NCI-H460 (cell line): Measurements from ENCODE around the gene SYCN. TPM values are rescaled to one million over a fixed set of nuclear protein-coding genes. Genes with fewer than 3 reads are reported as not detected.

Experiments used
- DNase-seq: peaks from one replicate; pipeline ENCODE4 v3.0.0-alpha.2; 2016; ENCODE audit warnings: low read depth; ENCODE audit errors: extremely low read depth
- total RNA-seq: library from RNA; depleted of rRNA; stranded (reverse); fragments of >200 nt; shearing (Covaris generic); gene quantifications from 2 replicates; pipeline ENCODE4 v1.2.3, GENCODE V29; 2014

The SYCN gene
- total RNA-seq, 1 experiment from 2014 or later: not detected

- DNase-seq: no peak
Measured at GRCh38 chr19:39173502-39173991, 30.5 kb downstream of the SYCN start.

GRCh38 chr19:39172700-39173501 lies 31.2 kb downstream of the SYCN start:
- DNase-seq: no peak

GRCh38 chr19:39171479-39172465 lies 32.3 kb downstream of the SYCN start:
- DNase-seq: no peak

GRCh38 chr19:39170386-39171231 lies 33.5 kb downstream of the SYCN start:
- no peak for DNase-seq

GRCh38 chr19:39169143-39169810 lies 34.8 kb downstream of the SYCN start:
- DNase-seq: no peak

- DNase-seq: no peak
Measured at GRCh38 chr19:39168258-39169142, 35.6 kb downstream of the SYCN start.

GRCh38 chr19:39167461-39168257 lies 36.4 kb downstream of the SYCN start:
- DNase-seq: no peak

- DNase-seq: no peak
Measured at GRCh38 chr19:39166571-39167391, 37.3 kb downstream of the SYCN start.

- DNase-seq: no peak
Measured at GRCh38 chr19:39165857-39166256, 38.2 kb downstream of the SYCN start.

- no peak for DNase-seq
Measured at GRCh38 chr19:39164289-39164688, 39.8 kb downstream of the SYCN start.

- no peak for DNase-seq
Measured at GRCh38 chr19:39163621-39164020, 40.4 kb downstream of the SYCN start.

GRCh38 chr19:39162441-39163043 lies 41.5 kb downstream of the SYCN start:
- DNase-seq: no peak

- no peak for DNase-seq
Measured at GRCh38 chr19:39160889-39161672, 43.0 kb downstream of the SYCN start.

GRCh38 chr19:39160523-39160861 lies 43.6 kb downstream of the SYCN start:
- DNase-seq: no peak

- no peak for DNase-seq
Measured at GRCh38 chr19:39158646-39159260, 45.3 kb downstream of the SYCN start.

- no peak for DNase-seq
Measured at GRCh38 chr19:39157997-39158389, 46.1 kb downstream of the SYCN start.
